Measurements from ENCODE around the gene ZACN.
"Not testable (repeated sequence)": the region's sequence is repeated elsewhere in the genome, so short reads cannot be mapped to it uniquely, and the experiment has no call there.

The ZACN gene

GRCh38 chr17:76077584-76078110 lies 1.3 kb upstream of the ZACN start:
- H3K4me1 ChIP-seq (ENCODE audit: insufficient read depth, low read length) = peaks cover 7% of the 10 kb centered on the region; the same call in 1 of the 2 replicates
- no peak overlapping the region for H3K27ac ChIP-seq (ENCODE audit: low read length)
- peaks cover 84% of the 10 kb centered on the region for H3K27me3 ChIP-seq (ENCODE audit: insufficient read depth, low read length)
- H3K36me3 ChIP-seq (ENCODE audit: insufficient read depth, low read depth, low read length) = no peaks in the 10 kb centered on the region; the same call in none of the 2 replicates
- H3K9ac ChIP-seq (ENCODE audit: low read depth, low read length) = no peak overlapping the region
- H3K4me3 ChIP-seq (ENCODE audit: low read length) = no peak overlapping the region; the same call in 1 of the 2 replicates
- H3K9me3 ChIP-seq (ENCODE audit: insufficient read depth, low read depth, low read length) = no peaks in the 10 kb centered on the region

DNA sequence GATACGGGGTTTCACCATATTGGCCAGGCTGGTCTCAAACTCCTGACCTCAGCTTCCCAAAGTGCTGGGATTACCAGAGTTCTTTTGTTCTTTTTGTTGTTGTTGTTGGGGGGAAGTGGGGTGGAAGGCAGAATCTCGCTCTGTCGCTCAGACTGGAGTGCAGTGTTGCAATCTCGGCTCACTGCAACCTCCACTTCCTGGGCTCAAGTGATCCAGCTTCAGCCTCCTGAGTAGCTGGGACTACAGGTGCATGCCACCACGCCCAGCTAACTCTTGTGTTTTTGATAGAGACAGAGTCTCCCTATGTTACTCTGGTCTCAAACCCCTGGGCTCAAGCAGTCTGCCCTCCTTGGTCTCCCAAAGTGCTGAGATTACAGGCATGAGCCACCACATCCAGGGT lies 612 bp upstream of the ZACN start:
- H3K36me3 ChIP-seq (ENCODE audit: insufficient read depth, low read depth, low read length); H3K9ac ChIP-seq (ENCODE audit: low read depth, low read length); H3K27ac ChIP-seq (ENCODE audit: low read length); H3K4me1 ChIP-seq (ENCODE audit: insufficient read depth, low read length); H3K4me3 ChIP-seq (ENCODE audit: low read length); H3K9me3 ChIP-seq (ENCODE audit: insufficient read depth, low read depth, low read length): not testable (repeated sequence)
- H3K27me3 ChIP-seq (ENCODE audit: insufficient read depth, low read length) = peaks cover 77% of the 10 kb centered on the region

GRCh38 chr17:76079535-76079955 lies 563 bp downstream of the ZACN start:
- H3K27me3 ChIP-seq (ENCODE audit: insufficient read depth, low read length) = peaks cover 65% of the 10 kb centered on the region
- H3K4me3 ChIP-seq (ENCODE audit: low read length) = peak overlapping the region; percentile 55; the same call in 1 of the 2 replicates
- no peak overlapping the region for H3K27ac ChIP-seq (ENCODE audit: low read length)
- H3K36me3 ChIP-seq (ENCODE audit: insufficient read depth, low read depth, low read length) = peaks cover 17% of the 10 kb centered on the region
- H3K9me3 ChIP-seq (ENCODE audit: insufficient read depth, low read depth, low read length) = no peaks in the 10 kb centered on the region
- no peak overlapping the region; the same call in 1 of the 2 replicates for H3K9ac ChIP-seq (ENCODE audit: low read depth, low read length)
- H3K4me1 ChIP-seq (ENCODE audit: insufficient read depth, low read length) = peaks cover 7% of the 10 kb centered on the region; the same call in 1 of the 2 replicates

DNA sequence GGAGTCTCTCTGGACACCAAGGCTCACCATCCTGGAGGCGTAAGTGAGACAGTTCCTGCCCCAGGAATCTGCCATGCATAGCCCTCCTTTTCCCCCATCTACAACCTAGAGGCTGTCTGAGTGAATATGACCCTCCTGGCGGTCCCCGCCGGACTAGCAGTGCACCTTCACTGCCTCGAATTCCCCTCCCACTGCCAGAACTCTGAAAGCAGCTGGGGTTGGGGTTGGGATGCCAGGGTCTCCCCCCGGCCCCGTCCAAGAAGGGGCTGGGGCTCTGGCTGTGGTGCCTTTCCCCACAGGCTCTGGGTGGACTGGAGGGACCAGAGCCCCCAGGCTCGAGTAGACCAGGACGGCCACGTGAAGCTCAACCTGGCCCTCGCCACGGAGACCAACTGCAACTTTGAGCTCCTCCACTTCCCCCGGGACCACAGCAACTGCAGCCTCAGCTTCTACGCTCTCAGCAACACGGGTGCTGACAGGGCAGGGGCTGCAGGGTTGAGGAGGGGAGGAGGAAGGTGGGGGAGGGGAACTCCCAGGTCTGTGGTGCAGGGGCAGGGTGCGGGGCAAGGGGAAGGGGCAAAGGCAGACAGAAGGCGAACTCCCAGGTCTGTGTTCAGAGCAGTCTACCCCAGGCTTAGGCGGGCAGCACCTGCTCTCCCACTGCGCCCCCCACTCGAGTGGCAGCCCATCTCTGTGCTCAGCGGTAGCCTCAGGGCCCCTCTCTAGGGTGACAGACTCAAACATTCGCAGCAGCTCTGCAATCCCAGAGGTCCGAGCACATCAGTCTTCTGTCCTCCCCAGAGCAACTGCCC lies 1.2 kb downstream of the ZACN start:
- Histone ChIP-seq H3K36me3 (ENCODE audit: insufficient read depth, low read depth, low read length) (peaks cover 24% of the 10 kb centered on the region), H3K4me3 (ENCODE audit: low read length) (peak overlapping the region; percentile 55), H3K27ac (ENCODE audit: low read length) (no peak overlapping the region), H3K4me1 (ENCODE audit: insufficient read depth, low read length) (peaks cover 7% of the 10 kb centered on the region; the same call in 1 of the 2 replicates), H3K9ac (ENCODE audit: low read depth, low read length) (peak overlapping the region; percentile 57; the same call in 1 of the 2 replicates), H3K27me3 (ENCODE audit: insufficient read depth, low read length) (peaks cover 59% of the 10 kb centered on the region), H3K9me3 (ENCODE audit: insufficient read depth, low read depth, low read length) (no peaks in the 10 kb centered on the region)

GRCh38 chr17:76080768-76081287 lies 1.8 kb downstream of the ZACN start:
- Histone ChIP-seq H3K36me3 (ENCODE audit: insufficient read depth, low read depth, low read length) (peaks cover 30% of the 10 kb centered on the region), H3K27me3 (ENCODE audit: insufficient read depth, low read length) (peaks cover 52% of the 10 kb centered on the region), H3K4me1 (ENCODE audit: insufficient read depth, low read length) (peaks cover 7% of the 10 kb centered on the region; the same call in 1 of the 2 replicates), H3K9me3 (ENCODE audit: insufficient read depth, low read depth, low read length) (no peaks in the 10 kb centered on the region), H3K27ac (ENCODE audit: low read length) (no peak overlapping the region), H3K9ac (ENCODE audit: low read depth, low read length) (peak overlapping the region; percentile 57; the same call in 1 of the 2 replicates), H3K4me3 (ENCODE audit: low read length) (peak overlapping the region; percentile 55; the same call in 1 of the 2 replicates)

DNA sequence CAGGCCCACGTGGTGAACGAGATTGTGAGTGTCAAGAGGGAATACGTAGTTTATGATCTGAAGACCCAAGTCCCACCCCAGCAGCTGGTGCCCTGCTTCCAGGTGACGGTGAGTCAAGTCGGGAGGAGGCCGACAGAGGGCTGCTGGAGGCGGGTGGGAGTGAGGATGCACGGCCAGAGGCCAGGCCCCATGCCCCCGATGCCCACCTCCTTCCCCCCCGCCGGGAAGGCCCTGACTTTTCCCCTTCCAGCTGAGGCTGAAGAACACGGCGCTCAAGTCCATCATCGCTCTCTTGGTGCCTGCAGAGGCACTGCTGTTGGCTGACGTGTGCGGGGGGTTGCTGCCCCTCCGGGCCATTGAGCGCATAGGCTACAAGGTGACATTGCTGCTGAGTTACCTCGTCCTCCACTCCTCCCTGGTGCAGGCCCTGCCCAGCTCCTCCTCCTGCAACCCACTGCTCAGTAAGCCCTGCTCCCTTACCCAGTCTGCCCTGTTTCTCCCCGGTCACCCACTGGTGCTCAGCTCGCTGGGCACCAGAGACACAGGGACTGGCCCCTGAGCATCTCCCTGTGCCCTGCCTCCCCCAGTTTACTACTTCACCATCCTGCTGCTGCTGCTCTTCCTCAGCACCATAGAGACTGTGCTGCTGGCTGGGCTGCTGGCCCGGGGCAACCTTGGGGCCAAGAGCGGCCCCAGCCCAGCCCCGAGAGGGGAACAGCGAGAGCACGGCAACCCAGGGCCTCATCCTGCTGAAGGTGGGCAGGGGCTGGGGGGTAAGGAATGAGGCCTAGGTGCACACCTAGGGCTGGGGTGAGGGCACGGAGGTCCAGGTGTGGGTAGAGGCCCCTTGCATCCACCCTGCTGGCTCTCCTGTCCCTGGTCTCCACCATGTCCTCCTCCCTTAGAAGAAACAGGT lies 2.6 kb downstream of the ZACN start:
- H3K4me1 ChIP-seq (ENCODE audit: insufficient read depth, low read length) = peaks cover 4% of the 10 kb centered on the region; the same call in 1 of the 2 replicates
- H3K4me3 ChIP-seq (ENCODE audit: low read length) = no peak overlapping the region
- no peaks in the 10 kb centered on the region for H3K9me3 ChIP-seq (ENCODE audit: insufficient read depth, low read depth, low read length)
- H3K36me3 ChIP-seq (ENCODE audit: insufficient read depth, low read depth, low read length) = peaks cover 35% of the 10 kb centered on the region
- H3K9ac ChIP-seq (ENCODE audit: low read depth, low read length) = no peak overlapping the region
- H3K27ac ChIP-seq (ENCODE audit: low read length) = no peak overlapping the region
- H3K27me3 ChIP-seq (ENCODE audit: insufficient read depth, low read length) = peaks cover 45% of the 10 kb centered on the region

DNA sequence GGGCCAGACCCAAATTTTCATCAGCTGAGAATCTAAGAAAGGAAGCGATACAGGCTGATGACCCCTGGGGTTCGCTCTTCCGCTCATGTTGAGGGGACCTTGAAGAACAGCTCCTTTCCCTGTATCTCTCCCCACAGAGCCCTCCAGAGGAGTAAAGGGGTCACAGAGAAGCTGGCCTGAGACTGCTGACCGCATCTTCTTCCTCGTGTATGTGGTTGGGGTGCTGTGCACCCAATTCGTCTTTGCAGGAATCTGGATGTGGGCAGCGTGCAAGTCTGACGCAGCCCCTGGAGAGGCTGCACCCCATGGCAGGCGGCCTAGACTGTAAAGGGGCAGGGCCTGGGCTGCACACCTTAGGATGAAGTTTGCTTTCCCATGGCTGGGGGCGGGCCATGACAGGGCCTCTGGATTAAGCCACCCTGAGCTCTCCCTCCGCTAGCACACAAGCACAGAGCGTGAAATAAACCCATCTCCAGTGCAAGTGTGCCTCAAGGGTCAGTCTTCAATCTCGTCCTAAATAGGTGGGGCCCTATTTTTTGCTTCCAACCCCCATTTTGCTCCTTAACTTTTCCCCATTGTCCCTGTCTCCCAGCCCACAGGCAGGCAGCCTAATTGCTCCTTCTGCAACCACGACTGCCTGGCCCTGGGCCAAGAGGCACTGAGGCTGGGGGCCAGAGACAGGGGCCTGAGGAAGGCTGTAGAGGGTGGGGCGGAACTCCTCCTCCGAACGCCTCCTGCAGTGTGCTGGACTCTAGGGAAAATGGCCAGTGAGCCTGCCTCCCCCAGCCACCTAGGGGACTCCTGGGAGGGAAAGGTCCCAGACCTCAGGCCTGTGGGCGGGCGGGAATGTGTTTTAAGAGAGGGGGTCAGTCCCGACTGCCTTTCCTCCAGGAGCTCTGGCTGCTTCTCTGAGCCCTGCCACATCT lies 3.6 kb downstream of the ZACN start:
- Histone ChIP-seq H3K36me3 (ENCODE audit: insufficient read depth, low read depth, low read length) (peaks cover 46% of the 10 kb centered on the region), H3K27me3 (ENCODE audit: insufficient read depth, low read length) (peaks cover 34% of the 10 kb centered on the region), H3K27ac (ENCODE audit: low read length) (no peak overlapping the region), H3K4me3 (ENCODE audit: low read length) (no peak overlapping the region), H3K9me3 (ENCODE audit: insufficient read depth, low read depth, low read length) (no peaks in the 10 kb centered on the region), H3K4me1 (ENCODE audit: insufficient read depth, low read length) (peaks cover 4% of the 10 kb centered on the region; the same call in 1 of the 2 replicates), H3K9ac (ENCODE audit: low read depth, low read length) (no peak overlapping the region)

DNA sequence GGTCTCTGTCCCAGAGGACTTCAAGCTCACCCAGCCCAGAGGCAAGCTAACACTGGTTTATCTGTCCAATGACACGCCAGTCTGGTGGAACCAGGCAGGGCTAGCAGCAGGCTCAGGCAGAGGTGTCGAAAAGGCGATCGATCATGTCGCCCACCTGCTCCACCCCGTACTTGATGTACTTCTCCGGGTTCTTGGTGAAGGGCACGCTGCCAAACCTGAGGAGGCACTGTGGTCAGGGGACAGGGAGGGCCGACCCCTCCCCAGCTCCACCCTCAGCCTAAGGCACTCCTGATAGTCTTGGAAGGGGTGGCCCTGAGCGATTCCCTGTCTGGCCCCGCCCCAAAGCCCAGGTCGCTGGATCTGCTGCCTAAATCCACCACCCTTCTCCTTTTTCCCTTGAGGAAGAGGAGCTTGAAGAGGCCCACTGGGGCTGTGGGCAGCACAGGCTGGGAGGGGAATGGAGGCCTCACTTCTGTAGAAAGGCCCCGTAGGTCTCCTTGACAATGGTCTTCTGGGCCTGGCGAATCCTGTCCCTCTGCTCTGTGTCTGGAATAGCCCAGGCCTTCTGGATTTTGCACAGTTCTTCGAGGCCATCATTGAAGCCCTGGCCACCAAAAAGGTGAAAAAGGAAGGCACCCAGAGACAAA lies 4.7 kb downstream of the ZACN start:
- no peak overlapping the region for H3K9ac ChIP-seq (ENCODE audit: low read depth, low read length)
- peaks cover 55% of the 10 kb centered on the region for H3K36me3 ChIP-seq (ENCODE audit: insufficient read depth, low read depth, low read length)
- H3K27me3 ChIP-seq (ENCODE audit: insufficient read depth, low read length) = peaks cover 24% of the 10 kb centered on the region
- H3K4me1 ChIP-seq (ENCODE audit: insufficient read depth, low read length) = peaks cover 4% of the 10 kb centered on the region; the same call in 1 of the 2 replicates
- no peak overlapping the region for H3K27ac ChIP-seq (ENCODE audit: low read length)
- no peaks in the 10 kb centered on the region for H3K9me3 ChIP-seq (ENCODE audit: insufficient read depth, low read depth, low read length)
- H3K4me3 ChIP-seq (ENCODE audit: low read length) = no peak overlapping the region

DNA sequence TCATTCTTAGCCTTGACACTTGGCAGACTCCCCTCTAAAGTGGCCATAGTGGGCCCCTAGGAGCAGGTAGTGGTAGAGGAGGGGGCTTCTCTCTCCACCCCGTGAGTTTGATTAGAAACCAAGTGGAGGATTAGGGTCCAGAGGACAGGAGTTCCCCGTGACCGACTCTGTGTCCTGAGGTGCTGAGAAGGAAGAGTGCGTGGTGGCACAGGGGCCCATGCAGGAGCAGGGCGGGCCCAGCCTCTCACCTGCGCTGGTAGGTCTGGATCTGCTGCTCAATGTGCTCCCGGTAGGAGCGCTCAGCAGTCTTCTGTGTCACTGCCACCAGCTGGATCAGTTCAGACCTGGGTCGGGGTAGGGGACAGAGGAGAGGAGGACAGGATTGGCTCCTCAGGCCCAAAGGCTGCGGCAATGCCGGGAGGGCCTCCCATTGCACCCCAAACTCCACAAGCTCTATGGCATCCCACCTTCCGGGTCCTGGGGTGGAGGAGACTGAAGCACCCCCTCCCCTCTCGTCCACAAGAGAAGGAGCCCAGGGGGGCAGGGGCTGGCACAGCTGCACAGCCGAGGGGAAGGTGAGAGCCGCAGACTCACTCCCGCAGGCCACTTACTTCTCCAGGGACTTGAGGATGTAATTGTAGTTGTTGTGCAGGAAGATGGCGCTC lies 6.2 kb downstream of the ZACN start:
- H3K36me3 ChIP-seq (ENCODE audit: insufficient read depth, low read depth, low read length) = peaks cover 70% of the 10 kb centered on the region

More for the DNA sequence above, 6.2 kb downstream of the ZACN start:
- Histone ChIP-seq H3K4me1 (ENCODE audit: insufficient read depth, low read length) (no peaks in the 10 kb centered on the region; the same call in 1 of the 2 replicates), H3K27ac (ENCODE audit: low read length) (no peak overlapping the region), H3K9ac (ENCODE audit: low read depth, low read length) (no peak overlapping the region), H3K4me3 (ENCODE audit: low read length) (no peak overlapping the region), H3K27me3 (ENCODE audit: insufficient read depth, low read length) (peaks cover 8% of the 10 kb centered on the region; the same call in 1 of the 2 replicates), H3K9me3 (ENCODE audit: insufficient read depth, low read depth, low read length) (no peaks in the 10 kb centered on the region)
